ENCODE results near the gene PTPN23.
A peak's percentile ranks its signal among the peaks of the same experiment; 100 is the strongest.
"Not testable (repeated sequence)": the region's sequence is repeated elsewhere in the genome, so short reads cannot be mapped to it uniquely, and the experiment has no call there.

The PTPN23 gene

DNA sequence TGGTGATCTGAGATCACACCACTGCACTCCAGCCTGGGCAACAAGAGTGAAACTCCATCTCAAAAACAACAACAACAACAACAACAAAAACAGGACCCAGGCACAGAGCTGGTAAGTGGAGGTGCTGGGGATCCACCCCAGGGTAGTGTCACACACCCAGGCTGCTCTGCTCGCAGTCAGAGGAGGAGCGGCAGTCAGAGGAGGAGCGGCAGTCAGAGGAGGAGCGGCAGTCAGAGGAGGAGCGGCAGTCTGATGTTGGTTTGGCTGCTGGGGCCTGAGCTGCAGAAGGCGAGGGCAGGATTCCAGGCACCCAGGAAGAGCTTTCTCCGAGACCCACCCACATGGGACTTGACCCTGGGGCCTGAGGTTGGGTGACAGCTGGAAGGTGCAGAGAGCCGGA lies 10.8 kb upstream of the PTPN23 start:
- not testable (repeated sequence) for DNase-seq (ENCODE audit: low read depth, low spot score); H3K4me3 ChIP-seq (ENCODE audit: low read length)

DNA sequence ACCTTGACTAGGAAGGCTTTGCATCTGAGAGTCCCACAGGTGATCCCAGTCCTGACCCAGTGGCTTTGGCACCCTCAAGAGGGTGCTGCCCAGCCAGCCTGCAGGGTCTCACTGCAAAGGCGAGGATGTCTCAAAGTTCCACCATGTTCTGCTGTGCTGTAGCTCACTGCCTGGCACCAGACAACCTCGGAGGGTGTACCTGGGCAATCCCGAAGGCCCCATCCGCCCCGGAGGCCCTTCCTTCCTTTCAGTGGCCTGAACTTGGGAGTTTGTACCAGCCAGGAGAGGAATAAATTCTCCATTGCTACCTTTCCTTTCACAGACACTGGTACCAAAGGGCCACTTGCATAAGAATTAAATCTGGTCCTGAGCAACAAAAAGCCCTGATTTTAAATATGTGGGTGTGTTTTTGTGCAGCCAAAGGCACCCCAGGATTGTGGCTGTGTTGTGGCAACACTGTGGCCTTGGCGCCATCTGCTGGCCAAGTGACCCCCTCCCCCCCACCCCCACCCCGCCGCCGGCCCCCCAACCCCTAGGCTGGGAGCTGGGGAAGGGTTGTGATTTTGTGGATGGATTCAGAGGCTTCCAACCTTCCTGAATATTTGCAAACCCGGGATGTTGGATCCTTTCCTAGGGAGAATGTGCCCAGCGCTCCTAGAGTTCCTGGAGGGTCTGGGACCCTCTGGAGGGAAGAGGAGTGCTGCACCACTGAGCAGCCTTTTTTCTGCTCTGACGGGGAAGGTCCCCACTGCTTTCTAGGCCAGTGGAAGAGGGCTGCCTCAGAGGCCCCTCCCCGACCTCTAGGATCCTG lies 9.7 kb upstream of the PTPN23 start:
- DNase-seq (ENCODE audit: low read depth, low spot score), result no peak
- no peak overlapping the region for H3K4me3 ChIP-seq (ENCODE audit: low read length)

DNA sequence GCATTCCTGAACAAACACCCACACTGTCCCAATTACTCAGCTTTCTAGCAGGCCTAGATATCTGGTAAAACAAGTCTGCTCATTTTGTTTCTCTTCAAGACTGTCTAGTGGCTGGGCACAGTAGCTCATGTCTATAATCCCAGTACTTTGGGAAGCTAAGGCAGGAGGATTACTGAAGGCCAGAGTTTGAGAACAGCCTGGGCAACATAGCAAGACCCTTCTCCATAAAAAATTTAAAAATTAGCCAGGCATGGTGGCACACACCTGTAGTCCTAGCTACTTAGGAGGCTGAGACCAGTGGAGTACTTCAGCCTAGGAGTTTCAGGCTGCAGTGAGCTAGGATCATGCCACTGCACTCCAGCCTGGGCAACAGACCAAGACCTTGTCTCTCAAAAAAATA lies 6.2 kb upstream of the PTPN23 start:
- DNase-seq (ENCODE audit: low read depth, low spot score), result no peak

DNA sequence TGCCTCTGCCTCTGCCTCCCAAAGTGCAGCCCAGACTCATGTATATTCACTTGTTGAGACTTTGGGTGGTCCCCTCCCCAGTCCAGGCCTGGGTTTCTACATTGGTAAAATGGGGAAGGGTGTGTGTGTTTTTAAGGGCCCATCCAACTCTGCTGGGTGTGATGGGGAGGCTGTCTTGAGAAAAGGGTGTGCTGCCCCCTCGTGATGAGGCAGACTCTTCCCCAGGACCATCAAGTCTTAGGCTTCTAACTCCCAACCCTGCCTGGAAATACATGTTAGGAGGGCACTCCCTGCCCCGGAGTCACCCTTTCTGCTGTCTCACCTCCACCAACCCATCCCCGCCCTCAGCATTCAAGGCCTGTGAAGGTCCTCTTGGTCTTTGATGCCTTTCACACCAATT lies 4.4 kb upstream of the PTPN23 start:
- H3K4me3 ChIP-seq (ENCODE audit: low read length), result no peak overlapping the region
- no peak for DNase-seq (ENCODE audit: low read depth, low spot score)

More for the DNA sequence above, 6.2 kb upstream of the PTPN23 start:
- H3K4me3 ChIP-seq (ENCODE audit: low read length), result no peak overlapping the region

DNA sequence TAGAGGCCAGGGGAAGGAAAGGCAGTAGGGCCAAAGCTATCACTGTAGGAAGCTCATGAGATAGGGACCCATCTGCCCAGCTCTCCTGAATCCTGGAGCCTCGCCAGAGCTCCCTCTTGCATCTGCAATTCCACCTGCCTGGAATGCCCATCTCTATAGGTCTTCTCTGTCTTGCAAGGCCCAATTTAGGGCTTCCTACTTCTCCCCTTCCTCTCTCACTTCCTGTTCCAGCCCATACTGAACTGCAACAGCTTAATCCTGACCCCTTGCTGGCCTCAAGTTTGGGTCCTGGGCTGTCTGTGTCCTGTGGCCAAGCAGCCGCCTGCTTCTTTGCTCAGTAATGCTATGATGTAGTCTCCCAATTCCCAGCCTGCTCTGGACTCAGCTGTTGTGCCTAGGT lies 3.6 kb upstream of the PTPN23 start:
- DNase-seq (ENCODE audit: low read depth, low spot score), result no peak
- H3K4me3 ChIP-seq (ENCODE audit: low read length), result no peak overlapping the region

DNA sequence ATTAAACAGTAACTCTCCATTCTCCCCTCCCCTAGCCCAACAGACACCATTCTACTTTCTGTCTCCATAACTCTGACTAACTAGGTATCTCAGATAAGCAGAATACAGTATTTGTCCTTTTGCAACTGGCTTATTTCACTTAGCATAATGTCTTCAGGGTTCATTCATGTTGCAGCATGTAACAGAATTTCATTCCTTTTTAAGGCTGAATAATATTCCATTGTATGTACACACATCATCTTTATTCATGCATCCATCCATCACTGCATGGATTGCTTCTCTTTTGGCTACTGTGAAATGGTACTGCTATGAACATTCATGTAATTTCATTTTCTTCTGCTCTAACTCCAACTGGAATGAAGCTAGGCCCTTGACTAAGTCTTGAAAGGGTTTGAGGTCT lies 2.0 kb upstream of the PTPN23 start:
- no peak for DNase-seq (ENCODE audit: low read depth, low spot score)
- H3K4me3 ChIP-seq (ENCODE audit: low read length), result no peak overlapping the region

DNA sequence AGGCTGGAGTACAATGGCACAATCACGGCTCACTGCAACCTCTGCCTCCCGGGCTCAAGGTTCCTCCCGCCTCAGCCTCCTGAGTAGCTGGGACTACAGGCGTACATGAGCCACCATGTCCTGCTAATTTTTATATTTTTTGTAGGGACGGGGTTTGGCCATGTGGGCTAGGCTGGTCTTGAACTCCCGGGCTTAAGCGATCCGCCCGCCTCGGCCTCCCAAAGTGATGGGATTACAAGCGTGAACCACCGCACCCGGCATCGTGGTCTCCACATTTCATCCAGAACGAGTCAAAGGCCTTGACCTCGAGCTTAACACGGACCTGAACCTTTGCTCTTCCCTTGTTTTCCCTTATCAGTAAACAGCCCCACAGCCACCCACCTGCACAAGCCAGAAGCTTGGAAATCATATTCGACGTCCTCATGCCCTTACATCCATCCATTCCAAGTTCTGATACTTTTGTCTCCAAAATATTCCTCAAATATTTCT lies 1.4 kb upstream of the PTPN23 start:
- peak overlapping the region; percentile 93 for H3K4me3 ChIP-seq (ENCODE audit: low read length)
- DNase-seq (ENCODE audit: low read depth, low spot score), result no peak

DNA sequence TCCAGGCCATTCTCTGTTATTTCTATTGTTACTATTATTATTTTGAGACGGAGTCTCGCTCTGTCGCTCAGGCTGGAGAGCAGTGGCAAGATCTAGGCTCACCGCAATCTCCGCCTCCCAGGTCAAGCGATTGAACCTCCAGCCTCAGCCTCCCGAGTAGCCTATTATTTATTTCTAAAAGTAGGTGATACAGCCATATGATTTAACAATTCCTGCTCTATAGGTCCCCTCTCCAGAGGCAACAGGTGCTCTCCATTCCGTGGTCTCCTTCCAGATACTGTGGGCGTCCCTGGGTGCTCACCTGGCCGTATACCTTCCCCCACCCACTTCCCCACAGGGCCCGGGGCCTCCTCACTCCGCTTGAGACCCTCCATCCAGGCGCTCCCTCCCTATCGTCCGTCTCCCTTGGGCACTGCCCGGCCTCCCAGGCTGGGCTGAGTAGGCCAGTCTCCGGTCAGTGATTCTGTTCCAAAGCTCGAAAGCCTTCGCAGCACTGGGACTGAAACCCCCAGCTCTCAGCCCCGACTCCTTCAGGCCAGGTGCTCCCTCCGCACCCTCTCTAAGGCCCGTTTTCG lies 708 bp upstream of the PTPN23 start:
- DNase-seq (ENCODE audit: low read depth, low spot score), result no peak
- H3K4me3 ChIP-seq (ENCODE audit: low read length), result peak overlapping the region; percentile 93

DNA sequence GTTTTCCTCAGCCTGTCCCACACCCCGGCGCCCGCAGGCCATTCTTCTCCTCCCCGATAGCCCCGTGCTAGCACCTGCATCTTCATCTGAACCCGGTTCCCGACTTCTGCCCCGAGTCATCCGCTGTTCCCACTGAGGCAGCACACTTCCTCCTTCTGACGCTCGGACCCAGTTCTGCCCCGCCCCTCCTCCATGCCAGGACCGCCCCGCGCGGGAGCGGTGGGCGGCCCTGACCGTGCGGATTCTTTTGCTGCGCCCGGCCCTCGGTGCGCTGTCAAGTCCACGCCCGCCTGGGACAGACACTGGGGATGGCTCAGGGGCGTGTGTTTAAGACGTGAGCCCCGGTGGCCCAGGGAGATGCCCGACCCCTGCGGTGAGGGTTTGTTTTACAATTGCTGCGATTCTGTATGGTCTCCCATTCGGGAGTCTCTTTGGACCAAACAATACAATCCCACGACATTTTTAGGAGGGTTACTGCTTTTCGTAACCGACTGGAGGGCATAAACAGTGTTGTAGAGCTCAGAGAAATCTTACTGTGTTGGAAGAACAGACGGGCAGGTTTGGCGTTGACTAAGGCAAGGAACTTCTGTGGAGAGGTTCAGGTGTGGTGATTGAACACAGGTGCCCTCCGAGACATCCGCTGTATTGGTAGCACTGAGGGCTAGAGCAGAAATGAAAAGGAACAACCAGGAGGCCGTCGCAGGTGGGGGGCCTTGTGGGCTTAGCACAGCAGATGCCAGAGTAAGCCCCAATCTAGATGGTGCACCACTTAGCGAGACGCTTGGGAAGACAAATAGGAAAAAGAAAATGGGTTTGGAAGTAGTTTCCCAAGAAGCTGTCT lies 716 bp downstream of the PTPN23 start:
- peak; percentile 62 for DNase-seq (ENCODE audit: low read depth, low spot score)
- H3K4me3 ChIP-seq (ENCODE audit: low read length), result peak overlapping the region; percentile 93

DNA sequence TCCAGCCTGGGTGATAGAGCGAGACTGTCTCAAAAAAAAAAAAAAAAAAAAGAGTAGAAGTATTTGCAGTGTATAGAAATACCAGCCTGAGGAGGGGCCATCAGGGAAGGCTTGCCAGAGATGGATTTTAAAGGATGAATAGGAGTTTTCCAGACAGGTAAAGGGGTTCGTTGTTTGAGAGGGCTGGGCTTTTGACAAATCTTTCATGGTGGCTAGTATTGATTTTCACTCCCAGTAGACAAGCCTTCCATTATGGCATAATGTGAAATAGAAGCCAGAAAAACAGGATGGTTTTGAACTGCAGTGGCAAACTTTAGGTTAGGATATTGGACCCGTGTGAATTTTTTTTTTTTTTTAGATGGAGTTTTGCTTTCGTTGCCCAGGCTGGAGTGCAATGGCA lies 3.6 kb downstream of the PTPN23 start:
- DNase-seq (ENCODE audit: low read depth, low spot score), result no peak
- H3K4me3 ChIP-seq (ENCODE audit: low read length), result no peak overlapping the region

DNA sequence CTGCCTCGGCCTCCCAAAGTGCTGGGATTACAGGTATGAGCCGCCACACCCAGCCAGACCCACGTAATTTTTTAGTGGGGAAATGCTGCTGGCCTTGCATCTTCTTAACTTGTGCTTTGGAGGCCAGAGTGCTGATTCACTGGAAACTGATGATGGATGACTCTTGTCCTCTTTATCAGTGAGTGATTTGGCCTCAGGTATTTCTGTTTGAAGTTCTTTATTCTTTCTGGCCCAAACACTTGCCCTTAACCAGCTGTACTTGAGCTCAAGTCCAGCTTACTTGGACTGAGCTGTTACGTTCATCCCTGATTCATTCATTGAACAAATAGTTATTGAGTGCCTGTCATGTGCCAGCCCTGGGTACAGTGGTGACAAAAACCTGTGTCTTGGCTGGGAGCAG lies 4.2 kb downstream of the PTPN23 start:
- H3K4me3 ChIP-seq (ENCODE audit: low read length), result no peak overlapping the region
- no peak for DNase-seq (ENCODE audit: low read depth, low spot score)

DNA sequence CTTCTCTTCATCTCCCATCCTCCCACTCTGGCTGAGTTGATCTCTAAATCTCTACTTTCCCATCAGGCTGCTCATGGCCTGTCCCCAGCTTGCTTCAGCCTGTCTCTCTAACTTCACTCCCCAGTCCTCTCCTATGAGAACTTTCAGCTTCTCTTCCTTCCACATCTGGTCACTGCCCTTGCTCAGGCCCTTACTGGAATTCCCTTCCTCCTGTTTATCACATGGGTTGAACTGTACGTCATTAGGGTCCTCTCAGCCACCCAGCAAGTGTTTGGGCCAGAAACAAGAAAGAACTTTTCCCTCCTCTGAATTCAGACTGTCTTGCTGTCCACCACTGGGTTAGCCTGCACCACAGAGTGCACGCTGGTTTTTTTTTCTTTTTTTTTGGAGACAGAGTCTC lies 5.0 kb downstream of the PTPN23 start:
- DNase-seq (ENCODE audit: low read depth, low spot score), result no peak
- H3K4me3 ChIP-seq (ENCODE audit: low read length), result no peak overlapping the region

DNA sequence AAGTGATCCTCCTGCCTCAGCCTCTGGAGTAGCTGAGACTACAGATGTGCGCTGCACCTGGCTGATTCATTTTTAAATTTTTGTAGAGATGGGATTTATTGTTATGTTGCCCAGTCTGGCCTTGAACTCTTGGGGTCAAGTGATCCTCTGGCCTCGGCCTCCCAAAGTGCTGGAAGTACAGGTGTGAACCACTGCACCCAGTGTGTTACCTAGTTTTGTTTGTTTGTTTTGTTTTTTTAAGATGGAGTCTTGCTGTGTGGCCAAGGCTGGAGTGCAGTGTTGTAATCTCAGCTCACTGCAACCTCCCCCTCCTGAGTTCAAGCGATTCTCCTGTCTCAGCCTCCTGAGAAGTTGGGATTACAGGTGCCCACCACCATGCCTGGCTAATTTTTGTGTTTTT lies 12.1 kb downstream of the PTPN23 start:
- no peak overlapping the region for H3K4me3 ChIP-seq (ENCODE audit: low read length)
- DNase-seq (ENCODE audit: low read depth, low spot score), result no peak

DNA sequence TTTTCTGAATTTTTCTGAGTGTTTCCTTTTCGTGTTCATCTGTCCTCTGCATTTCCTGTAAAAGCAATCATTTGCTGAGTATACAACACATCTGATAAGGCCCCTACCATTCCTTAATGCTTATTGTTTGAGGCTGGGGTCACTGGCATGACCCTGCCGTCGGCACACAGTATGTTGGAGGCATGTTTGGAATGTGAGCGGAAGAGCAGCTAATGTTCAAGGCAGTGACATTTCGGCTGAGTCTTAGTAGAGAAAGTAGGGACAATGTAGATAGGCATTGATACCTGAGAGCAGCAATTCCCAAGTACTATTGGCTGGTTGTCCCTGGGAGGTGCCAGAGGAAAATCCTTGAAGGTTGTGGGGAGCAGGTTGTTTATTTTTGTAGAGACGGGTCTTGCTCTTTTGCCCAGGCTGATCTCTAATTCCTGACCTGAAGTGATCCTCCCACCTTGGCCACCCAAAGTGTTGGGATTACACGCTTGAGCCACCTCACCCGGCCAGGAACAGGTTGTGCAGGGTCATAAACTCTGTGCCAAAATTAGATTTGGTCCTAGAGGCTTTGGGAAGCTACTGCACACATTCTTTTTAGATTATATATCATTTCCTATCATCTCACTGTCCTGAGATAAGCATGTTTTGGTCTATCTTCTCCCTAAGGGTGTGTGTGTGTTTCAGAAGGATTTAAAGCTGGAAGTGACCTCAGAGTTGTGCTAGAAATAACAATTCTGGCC lies 13.5 kb downstream of the PTPN23 start:
- DNase-seq (ENCODE audit: low read depth, low spot score), result no peak
- H3K4me3 ChIP-seq (ENCODE audit: low read length), result no peak overlapping the region

DNA sequence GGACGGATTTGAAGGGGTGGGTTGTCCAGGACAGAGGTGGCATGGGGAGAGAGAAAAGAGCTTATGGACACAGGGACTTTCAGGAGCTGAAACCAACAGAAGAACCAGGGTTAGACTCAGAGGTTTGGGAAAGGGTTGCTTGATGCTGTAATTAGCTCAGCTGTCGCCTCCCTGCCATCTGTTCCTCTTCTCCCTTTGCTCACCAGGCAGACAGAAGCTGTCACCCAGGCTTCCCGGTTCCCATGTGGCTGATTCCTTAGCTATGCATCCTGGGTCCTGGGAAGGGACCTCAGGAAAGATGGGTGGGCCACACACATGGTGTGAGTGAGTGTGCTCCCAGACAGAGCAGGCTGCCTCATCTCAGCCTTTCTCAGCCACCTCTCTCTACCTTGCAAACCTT lies 14.1 kb downstream of the PTPN23 start:
- no peak overlapping the region for H3K4me3 ChIP-seq (ENCODE audit: low read length)
- DNase-seq (ENCODE audit: low read depth, low spot score), result no peak

DNA sequence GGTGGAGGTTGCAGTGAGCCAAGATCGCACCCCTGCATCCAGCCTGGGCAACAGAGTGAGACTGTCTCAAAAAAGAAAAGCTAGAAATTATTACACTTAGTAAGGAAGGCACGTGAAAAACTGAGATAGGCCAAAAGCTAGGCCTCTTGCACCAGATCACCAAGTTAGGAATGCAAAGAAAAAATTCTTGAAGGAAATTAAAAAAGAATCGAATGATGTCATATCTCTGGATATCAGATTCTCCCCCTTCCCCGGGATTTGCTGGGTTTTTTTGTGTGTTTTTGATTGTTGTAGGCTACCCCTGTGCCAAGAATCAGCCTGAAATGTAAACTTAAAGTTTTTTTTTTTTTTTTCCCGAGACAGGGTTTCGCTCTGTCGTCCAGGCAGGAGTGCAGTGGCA lies 17.4 kb downstream of the PTPN23 start:
- no peak for DNase-seq (ENCODE audit: low read depth, low spot score)
- no peak overlapping the region for H3K4me3 ChIP-seq (ENCODE audit: low read length)

DNA sequence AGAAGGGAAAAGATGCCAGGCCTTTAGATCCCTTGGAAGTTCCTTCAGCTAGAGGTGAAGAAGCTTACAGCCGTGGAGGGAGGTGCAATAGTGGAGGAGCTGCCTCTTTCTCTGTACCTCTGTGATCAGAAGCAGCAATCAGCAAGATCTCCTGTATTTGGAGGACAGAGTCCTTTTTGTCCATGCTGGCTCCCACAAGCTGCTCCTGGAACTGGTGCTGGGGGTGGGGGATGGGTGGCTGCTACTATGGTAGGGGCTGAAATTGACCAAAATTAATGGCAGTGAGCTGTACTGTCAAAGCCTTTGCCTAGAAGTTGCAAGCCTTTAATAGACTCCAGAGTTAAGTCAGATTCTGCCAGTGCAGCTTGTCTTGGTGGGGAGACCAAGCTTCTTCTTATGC lies 18.2 kb downstream of the PTPN23 start:
- DNase-seq (ENCODE audit: low read depth, low spot score), result no peak
- H3K4me3 ChIP-seq (ENCODE audit: low read length), result no peak overlapping the region

DNA sequence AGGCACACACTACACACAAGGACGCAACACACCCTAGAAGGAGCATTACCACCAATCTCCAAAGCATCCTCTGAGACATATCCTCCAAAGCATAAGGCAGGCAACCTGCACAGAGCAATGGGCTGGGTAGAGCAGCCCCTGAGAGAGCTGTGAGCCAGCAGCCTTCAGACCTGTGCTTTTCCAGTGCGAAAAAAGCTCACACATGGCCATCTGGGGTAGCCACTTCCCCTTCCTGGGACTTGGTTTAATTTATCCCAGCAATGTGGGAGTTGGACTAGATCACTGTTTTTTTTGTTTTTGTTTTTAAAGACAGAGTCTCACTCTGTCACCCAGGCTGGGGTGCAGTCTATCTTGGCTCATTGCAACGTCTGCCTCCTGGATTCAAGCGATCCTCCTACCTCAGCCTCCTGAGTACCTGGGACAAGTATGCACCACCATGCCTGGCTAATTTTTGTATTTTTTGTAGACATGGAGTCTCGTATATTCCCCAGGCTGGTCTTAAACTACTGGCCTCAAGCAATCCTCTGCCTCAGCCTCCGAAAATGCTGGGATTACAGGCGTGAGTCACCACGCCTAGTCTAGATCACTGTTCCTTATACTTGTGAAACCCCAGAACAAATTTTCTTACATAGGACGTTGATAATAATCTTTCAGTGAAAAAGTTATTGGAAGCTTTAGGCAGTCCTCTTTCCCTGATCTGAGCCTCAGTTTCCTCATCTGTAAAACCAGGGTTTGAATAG lies 18.9 kb downstream of the PTPN23 start:
- DNase-seq (ENCODE audit: low read depth, low spot score), result no peak
- no peak overlapping the region for H3K4me3 ChIP-seq (ENCODE audit: low read length)

DNA sequence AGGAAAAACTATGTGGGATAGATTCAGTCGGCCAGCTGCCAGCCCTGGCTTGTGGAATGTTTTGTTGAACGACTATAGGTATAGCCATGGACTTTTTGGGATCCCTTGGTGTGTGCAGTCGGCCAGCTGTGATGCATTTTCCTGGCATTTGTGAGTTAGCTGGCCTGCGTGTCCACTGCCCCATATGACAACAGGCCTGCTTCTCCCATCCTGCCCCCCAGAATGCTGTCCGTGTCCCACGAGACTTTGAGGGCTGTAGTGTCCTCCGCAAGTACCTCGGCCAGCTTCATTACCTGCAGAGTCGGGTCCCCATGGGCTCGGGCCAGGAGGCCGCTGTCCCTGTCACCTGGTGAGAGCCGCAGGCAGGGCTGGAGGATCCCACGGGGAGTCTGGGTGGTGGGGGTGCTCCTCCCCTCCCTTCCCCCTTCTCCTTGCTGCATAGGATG lies 23.6 kb downstream of the PTPN23 start:
- no peak for DNase-seq (ENCODE audit: low read depth, low spot score)
- no peak overlapping the region for H3K4me3 ChIP-seq (ENCODE audit: low read length)

All from Jurkat, Clone E6-1 (cell line).